GM18909 (cell line): ENCODE data around the gene LRRC28.
"Not testable (repeated sequence)": the region's sequence is repeated elsewhere in the genome, so short reads cannot be mapped to it uniquely, and the experiment has no call there.

Experiments used
- ATAC-seq: cut with Tn5 transposase; IDR thresholded peaks from one replicate; pipeline ENCODE4 v1.9.1; 2021; ENCODE audit warnings: mild to moderate bottlenecking; ENCODE audit not compliant: unreplicated experiment, poor library complexity

The LRRC28 gene

DNA sequence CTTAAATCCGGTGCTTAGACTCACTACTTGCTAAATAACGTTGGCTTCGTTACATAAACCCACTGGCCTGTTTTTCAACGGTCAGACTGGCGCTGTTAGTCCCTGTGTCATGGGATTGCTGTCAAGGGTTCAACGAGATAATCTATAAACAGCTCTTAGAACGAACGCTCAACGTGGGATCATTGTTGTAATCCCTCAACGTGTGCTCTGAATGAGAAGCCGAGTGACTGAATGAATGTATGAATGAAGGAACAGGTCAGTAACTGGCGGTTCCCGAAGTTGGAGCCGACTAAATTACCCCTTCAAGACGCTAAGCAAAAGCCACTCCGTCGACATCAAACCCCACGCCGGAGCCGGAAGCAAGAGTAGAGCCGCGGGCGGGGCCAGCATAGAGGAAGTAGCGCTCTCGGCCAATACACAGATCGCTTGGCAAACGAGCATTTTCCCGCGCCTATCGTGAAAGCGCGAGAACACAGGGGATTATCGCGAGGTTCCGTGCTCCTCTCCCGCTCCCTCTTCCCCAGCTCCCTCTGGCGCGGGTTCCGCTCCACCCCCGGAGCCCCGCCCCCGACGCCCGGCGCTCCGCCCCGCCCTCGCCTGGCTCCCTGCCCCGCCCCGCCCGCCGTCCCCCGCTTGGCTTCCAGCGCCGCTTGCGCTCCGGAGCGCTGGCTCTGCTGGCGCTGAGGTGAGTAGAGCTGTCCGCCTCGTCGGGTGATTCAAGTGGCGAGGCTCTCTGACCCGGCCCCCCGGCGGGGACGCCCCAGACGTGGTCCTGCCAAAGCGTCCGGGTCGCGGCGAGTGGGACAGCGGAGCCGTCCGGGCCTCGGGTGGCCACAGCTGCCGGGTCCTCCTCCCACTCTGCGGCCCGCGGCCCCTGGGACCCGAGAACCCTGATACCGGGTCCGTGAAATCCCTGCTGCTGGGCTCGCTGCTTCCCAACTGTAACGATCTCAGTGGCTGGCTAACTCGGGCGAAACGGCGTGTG lies at the start of gene LRRC28:
TSS of gene LRRC28 (plus strand) at position 625 of the 985 bp plus-strand sequence. CDS start 4,477 bp downstream, outside the sequence.
- ATAC-seq = peak; percentile 93

DNA sequence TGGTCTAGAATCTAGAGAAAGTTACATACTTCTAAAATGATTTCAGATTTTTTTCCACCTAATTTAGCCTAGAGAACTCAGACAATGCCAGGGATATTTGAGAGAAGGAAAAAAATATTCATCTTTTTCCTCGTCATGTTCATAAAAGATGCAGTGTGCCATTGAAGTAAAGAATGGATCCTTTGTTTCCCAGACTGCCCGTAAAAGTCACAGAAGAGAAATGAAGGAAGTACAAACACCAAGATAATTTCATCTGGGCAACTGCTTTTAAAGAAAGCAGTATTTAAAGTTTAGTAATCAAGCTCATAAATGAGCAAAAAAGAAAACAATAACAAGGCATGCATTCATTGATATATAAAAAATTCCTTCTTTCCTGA lies 49.1 kb upstream of the LRRC28 start:
- ATAC-seq = no peak

DNA sequence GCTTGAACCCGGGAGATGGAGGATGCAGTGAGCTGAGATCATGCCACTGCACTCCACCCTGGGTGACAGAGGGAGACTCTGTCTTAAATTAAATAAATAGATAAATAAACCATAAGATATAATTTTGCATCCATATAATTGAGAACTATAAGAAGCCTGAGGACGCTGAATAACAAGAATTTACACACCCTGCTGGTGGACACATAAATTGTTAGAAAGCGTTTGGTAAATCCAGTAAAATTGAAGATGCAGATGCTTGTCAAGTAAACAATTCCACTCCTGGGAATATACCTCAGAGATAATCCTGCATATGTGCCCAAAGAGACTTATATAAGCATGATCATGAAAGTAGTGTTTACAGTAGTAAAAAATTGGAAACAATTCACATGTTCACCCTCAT lies 43.6 kb upstream of the LRRC28 start:
- no peak for ATAC-seq

DNA sequence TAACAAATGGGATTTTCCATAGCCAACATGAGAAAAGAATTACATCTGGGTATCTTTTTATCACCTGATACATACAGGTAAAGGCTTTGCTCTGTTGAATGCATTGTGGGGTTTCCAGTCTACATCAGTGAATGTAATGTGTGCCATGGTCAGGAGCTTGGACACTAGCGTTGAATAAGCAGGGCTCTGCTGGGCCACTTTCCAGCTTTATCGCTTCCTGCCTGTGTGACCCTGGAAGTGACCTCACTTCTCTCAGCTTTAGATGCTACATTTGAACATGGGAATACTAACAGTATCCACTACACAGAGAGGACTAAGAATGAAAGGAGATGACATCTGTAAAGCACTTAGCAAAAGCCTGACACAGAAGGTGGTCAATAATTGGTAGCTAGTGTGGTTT lies 42.0 kb upstream of the LRRC28 start:
- no peak for ATAC-seq

DNA sequence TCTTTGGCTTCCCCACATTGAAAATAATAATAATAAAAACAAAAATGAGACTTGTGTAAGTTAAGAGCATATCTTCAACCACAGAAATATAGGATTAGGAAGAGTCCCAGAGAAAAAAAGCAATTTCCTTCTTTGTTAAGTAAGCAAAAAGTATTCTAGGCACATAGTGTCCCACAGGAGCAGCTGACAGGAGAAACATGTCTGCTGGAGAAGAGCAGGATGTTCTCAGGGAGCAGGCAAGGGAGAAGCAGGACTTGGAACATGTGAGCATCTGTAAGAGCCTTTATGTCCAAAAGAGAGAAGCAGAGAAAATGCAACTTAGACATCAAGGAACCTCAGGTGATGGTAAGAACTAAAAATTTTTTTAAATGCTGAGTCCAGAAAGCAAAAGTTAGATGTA lies 40.9 kb upstream of the LRRC28 start:
- no peak for ATAC-seq

DNA sequence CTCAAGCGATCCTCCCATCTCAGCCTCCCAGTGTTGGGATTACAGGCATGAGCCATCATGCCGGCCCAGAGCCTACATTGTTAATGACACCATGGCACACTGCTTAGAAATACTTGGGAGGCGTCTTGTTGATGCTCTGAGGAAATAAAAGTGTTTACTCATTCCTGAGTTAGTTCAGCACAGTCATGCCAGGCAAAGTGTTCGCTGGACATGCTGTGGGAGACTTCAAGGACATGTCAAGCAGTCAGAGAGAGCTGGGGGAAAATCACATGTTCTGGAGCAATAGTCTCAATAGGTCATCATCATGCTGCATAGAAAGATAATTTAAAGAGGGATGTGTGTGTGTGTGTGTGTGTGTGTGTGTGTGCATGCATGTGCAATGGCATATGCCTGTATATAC lies 39.4 kb upstream of the LRRC28 start:
- no peak for ATAC-seq

DNA sequence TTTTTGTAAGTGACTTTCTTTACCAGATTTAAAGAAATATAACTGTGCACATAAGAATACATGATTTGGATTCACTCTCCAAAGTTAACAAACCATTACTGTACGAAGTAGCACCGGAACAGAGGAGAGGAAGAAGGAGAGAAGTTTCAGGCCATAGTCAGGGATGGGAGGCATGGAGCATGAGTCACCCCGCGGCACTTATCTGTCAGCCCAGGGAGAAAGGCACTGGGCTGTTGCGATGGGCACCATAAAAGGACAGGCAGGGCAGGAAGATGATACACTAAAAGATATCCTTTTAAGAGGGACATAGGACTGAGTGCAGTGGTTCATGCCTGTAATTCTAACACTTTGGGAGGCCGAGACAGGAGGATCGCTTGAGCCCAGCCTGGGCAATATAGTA lies 38.9 kb upstream of the LRRC28 start:
- no peak for ATAC-seq

DNA sequence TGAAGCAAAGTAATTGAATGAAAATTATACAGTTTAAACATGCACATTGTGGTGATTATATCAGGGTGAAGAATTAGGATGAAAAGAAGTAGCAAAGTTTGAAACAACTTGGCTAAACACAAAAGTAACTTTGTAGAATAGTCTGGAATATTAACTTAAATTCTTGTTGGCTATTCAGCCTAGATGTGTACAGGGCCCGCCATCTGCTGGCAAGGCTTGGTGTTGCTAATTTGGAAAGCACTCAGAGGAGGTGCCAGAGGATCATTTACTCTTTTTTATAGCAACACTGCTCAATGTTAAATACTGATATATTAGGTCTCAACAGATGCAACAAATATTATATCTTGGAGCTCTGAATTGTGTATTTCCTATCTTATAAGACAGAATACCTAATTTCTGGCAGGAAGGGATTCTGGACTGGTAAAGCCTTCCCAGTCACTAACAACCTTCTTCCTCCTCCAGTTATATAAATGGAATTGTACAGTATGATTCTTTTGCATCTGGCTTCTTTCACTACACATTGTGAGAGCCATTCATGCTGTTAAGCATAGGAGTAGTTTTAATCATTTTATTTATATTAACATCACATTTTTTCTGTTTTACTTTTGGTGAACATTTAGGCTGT lies 38.0 kb upstream of the LRRC28 start:
- peak; percentile 72 for ATAC-seq

DNA sequence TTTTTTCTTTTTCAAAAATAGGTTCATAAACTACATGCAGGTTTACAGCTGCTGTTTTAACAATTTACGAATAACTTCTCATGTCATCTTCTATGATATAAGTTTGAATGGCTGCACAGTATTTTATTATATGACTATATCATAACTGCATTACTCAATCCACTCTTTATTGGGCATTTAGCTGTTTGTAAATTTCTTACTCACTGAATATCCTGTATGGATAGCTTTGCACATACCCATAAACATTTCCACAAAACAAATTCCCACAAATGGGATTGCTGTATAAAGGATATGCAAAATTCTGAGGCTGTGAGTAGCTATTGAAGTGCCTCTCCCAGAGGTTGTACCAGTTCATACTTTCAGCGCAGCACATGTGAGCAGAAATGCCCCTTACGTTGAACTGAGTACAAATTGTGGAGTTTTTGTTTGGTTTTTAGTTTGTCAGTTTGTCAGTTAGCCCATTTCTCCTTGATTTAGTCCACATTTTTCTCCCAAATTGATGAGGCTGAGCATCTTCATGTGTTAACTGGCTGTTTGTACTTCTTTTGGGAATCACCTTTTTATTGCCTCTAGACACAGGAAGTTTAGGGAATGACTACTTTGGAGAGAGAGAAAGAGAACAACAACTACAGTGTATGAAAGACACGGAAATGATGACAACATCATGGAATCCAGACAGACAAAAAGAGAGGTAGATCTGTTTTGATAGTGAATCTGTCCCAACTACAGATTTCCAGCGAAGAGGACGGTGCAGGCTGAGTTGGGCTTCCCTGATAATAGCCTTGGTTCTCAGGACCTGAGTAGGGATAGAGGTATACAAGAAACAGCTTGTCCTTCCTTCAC lies 26.7 kb upstream of the LRRC28 start:
- ATAC-seq = no peak

DNA sequence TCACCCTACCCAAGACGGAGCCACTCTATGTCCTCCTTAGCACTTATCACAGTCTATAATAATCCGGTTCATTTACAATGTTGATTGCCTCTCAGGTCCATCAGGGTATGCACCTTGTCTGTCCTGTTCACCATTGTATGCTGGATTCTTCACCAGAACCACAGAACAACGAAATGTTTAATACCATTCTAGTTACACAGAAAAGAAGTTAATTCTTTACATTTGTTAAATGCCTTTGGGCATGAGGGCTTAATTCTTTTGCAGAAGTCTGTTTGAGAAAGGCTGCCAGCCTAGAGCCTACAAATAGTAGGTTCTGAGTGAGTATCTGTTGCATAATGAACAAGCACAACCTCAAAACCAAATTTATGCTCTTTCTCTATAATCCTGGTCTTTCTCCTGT lies 24.5 kb upstream of the LRRC28 start:
- ATAC-seq = no peak

DNA sequence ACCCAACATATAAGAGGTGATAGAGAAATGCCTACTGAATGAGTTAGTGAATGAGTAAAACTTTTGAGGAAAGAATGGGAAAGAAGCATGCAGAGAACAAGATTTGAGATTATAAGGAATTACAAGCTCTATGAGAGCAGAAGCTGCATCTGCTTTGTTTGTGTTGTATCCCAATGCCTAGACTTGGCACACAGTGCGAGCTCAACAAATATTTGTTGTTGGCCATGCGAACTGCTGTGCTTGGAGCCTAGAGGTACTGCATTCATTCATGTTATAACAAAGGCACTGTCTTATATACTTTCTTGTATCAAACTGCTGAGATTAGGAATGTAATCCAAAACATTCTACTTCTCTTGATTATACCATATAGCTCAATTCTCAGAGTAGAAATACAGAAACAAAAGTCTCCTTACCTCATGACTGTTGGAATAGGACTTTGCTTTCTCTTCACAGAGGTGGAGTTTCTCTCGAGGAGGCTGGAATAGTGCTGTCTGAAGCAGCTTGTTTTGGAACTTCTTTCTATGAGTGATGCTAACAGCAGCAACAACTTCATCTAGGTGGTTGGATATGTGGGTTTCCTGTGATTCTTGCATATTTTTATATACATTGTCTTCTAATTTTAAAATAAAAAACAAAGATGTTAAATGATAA lies 23.0 kb upstream of the LRRC28 start:
- ATAC-seq = no peak

DNA sequence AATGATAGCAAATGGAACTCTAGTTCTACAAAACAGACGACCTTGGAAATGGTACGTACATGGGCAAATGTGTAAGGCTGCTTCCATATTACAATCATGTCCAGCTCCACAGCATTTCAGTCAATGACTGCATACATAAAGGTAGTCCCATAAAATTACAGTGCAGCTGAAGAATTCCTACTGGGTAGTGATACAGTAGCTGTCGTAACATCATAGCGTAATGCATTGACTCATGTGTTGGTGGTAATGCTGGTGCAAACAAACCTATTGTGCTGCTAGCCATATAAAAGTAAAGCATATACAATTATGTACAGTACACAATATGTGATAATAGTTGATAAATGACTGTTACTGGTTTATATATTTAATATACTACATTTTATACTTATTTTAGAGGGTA lies 20.4 kb upstream of the LRRC28 start:
- no peak for ATAC-seq

DNA sequence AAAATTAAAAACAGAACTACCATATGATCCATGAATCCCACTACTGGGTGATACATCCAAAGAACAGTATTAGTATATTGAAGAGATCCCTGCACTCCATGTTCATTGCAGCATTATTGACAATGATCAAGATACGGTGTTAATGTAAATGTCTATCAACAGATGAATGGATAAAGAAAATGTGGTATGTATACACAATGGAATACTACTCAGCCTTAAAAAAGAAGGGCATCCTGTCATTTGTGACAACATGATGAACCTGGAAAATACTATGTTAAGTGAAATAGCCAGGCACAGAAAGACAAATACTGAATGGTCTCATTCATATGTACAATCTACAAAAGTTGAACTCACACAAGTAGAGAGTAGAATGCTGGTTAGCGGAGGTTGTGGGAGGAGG lies 18.5 kb upstream of the LRRC28 start:
- ATAC-seq = no peak

DNA sequence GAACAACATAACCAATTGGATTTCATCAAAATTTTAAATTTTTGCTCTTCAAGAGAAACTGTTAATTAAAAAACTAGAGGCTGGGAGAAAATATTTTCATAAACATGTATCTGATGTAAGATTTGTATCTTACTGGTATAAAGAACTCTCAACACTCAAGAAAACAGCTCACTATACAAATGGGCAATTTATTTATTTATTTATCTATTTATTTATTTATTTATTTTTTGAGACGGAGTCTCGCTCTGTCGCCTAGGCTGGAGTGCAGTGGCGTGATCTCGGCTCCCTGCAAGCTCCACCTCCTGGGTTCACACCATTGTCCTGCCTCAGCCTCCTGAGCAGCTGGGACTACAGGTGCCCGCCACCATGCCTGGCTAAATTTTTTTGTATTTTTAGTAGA lies 17.1 kb upstream of the LRRC28 start:
- ATAC-seq = not testable (repeated sequence)

DNA sequence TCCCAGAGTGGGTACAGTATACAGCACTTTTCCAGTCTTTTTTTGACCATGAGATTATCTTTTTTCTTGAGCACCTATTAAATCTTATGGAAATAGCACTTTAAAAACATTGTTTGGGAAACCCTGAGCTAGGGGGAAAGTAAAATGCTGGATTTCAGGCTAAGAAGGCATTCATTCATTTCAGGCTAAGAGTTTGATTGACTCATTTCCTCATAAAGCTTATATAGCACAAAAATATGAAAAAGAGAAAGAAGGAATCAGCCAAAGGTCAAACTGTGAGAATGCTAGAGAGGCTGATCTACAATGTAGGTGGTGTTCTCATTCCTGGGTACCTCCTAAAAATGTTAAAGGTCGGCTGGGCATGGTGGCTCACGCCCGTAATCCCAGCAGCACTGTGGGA lies 12.4 kb upstream of the LRRC28 start:
- ATAC-seq = no peak

DNA sequence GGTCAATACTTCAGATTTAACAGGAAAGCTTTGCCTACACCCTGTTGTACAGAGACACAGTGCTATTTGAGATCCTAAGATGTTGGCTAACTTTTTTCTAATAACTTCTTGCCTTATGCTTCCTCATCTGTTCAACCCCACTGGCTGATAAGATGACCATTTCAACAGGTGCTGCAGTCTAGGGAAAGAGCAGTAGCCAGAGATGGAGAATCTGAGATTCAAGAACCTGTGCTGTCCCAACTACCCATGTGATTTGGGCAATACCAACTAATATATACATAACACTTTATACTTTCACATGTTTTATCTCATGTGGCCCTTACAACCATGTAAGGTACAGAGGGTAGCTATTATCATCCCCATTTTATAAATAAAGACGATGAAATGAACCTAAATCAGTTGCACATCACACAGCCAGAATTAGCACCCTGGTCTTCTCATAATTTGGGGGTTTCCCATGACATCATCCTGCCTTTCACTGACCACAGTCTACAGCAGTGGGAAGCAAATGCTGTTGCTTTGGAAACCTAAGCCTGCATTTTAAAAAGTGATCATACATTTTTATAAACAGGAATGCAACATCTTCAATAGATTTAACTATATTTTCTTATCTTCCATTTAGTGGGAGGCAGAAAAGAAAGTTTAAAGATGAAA lies 11.6 kb upstream of the LRRC28 start:
- ATAC-seq = peak; percentile 95

DNA sequence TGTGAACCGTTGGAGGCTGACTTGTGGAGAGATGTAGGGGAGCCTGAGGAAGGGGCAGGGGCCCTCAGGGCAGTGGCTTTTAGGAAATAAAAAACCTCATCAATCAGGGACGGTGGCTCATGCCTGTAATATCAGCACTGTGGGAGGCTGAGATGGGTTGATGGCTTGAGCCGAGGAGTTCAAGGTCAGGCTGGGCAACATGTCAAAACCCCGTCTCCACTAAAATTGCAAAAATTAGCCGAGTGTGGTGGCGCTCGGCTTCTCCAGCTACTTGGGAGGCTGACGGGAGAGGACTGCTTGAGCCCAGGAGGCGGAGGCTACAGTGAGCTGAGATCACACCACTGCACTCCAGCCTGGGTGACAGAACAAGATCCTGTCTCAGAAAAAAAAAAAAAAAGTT lies 9.5 kb upstream of the LRRC28 start:
- no peak for ATAC-seq

DNA sequence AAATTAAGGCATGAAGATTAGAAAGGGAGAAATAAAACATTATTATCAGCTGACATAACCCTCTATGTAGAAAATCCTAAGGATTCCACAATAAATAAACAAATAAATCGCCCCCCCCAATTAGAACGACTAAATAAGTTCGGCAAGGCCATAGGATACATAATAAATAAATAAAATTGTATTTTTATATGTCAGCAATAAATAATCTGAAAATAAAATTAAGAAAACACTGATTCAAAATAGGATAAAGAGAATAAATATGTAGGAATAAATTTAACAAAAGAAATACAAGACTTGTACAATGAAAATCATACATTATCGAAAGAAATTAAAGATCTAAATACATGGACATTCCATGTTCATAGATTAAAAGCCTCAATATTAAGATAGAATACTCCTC lies 7.0 kb upstream of the LRRC28 start:
- ATAC-seq = no peak

DNA sequence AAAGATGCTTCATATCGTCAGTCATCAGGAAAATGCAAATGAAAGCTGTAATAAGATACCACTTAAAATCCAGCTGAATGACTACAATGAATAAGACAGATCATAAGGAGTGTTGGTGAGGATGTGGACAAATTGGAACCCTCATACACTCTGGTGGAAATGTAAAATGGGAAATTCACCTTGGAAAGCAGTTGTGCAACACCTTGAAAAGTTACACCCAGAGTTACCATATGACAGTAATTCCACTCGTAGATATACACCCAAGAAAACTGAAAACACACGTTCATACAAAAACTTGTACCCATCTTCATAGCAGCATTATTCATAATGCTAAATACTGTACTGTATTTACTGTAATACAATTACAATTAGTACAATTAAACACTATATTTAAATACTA lies 4.2 kb upstream of the LRRC28 start:
- no peak for ATAC-seq
